Fibroblast of skin of abdomen (primary cell): Measurements from ENCODE around the gene P4HA2.

Experiments
- DNase-seq: peaks from one replicate; pipeline ENCODE4 v3.0.0-alpha.2; 2013

P4HA2 gene

GRCh38 chr5:132250547-132250946 is 22.9 kb upstream of the P4HA2 start:
- no peak for DNase-seq

GRCh38 chr5:132246806-132247205 is 19.2 kb upstream of the P4HA2 start:
- DNase-seq = no peak

GRCh38 chr5:132245593-132245992 is 17.9 kb upstream of the P4HA2 start:
- DNase-seq = no peak

GRCh38 chr5:132243366-132243977 is 15.8 kb upstream of the P4HA2 start:
- no peak for DNase-seq

GRCh38 chr5:132239776-132240175 is 12.1 kb upstream of the P4HA2 start:
- no peak for DNase-seq

GRCh38 chr5:132238901-132239500 is 11.3 kb upstream of the P4HA2 start:
- no peak for DNase-seq

- DNase-seq = peak; percentile 68
These were observed 10.6 kb upstream of the P4HA2 start for GRCh38 chr5:132238169-132238744.

- DNase-seq = no peak
These were observed 10.0 kb upstream of the P4HA2 start for GRCh38 chr5:132237670-132238069.

GRCh38 chr5:132237141-132237540 is 9.5 kb upstream of the P4HA2 start:
- peak; percentile 25 for DNase-seq

- no peak for DNase-seq
These were observed 7.7 kb upstream of the P4HA2 start for GRCh38 chr5:132235340-132235739.

- no peak for DNase-seq
These were observed 7.0 kb upstream of the P4HA2 start for GRCh38 chr5:132234684-132235062.

- DNase-seq = no peak
These were observed 6.4 kb upstream of the P4HA2 start for GRCh38 chr5:132233811-132234683.

- DNase-seq = no peak
These were observed 5.4 kb upstream of the P4HA2 start for GRCh38 chr5:132233081-132233480.

- no peak for DNase-seq
These were observed 4.8 kb upstream of the P4HA2 start for GRCh38 chr5:132232465-132232864.

- DNase-seq = no peak
These were observed 3.2 kb upstream of the P4HA2 start for GRCh38 chr5:132230871-132231270.

- no peak for DNase-seq
These were observed 1.6 kb upstream of the P4HA2 start for GRCh38 chr5:132229236-132229635.

GRCh38 chr5:132228241-132229035 is 785 bp upstream of the P4HA2 start:
- no peak for DNase-seq

GRCh38 chr5:132227235-132227484 is 493 bp downstream of the P4HA2 start:
- no peak for DNase-seq

- DNase-seq = peak; percentile 29
These were observed 978 bp downstream of the P4HA2 start for GRCh38 chr5:132226516-132227234.

GRCh38 chr5:132225165-132226032 is 2.3 kb downstream of the P4HA2 start:
- DNase-seq = peak; percentile 90

GRCh38 chr5:132224716-132225115 is 2.9 kb downstream of the P4HA2 start:
- DNase-seq = no peak
